Vagina (tissue), 2 donors: ENCODE results near the gene GUCD1.

ENCODE experiments used
- CTCF ChIP-seq, 3 experiments: fragments of 450-650 bp in 2 of 3; fragments of 200-600 bp in 1 of 3; sonication (generic) in 1 of 3; IDR thresholded peaks; one replicate each; pipeline ENCODE4 v1.5.1; 2017 to 2019; ENCODE audit warnings: antibody characterized with exemption in 3 of 3, mild to moderate bottlenecking in 2 of 3, moderate library complexity in 2 of 3
- POLR2A ChIP-seq, 2 donors: fragments of 450-650 bp; IDR thresholded peaks; one replicate each; pipeline ENCODE4 v1.6.1; 2017; ENCODE audit warnings: antibody characterized with exemption in 2 of 2, mild to moderate bottlenecking in 2 of 2, moderate library complexity in 2 of 2
- POLR2AphosphoS5 ChIP-seq, 2 donors: sonication (generic); formaldehyde crosslinking; IDR thresholded peaks; one replicate each; pipeline ENCODE4 v1.9.0; 2017; ENCODE audit warnings: antibody characterized with exemption in 2 of 2, mild to moderate bottlenecking in 2 of 2, low read depth in 1 of 2; ENCODE audit not compliant: insufficient read depth in 1 of 2

- TF ChIP-seq CTCF (IDR thresholded peaks at IDR 0.05) (no peak), POLR2A (IDR thresholded peaks at IDR 0.05) (no peak), POLR2AphosphoS5 (IDR thresholded peaks at IDR 0.05; ENCODE audit: insufficient read depth in 1 of 2, low read depth in 1 of 2) (no peak)
Observed at GRCh38 chr22:24532075-24532474, 22.9 kb downstream of the GUCD1 start.
